ENCODE results near the gene PKMYT1. TPM values are rescaled to one million over a fixed set of nuclear protein-coding genes. Genes with fewer than 3 reads are reported as not detected.
A peak's percentile ranks its signal among the peaks of the same experiment; 100 is the strongest.

Gene PKMYT1
- total and polyA plus RNA-seq, 9 of the 15 experiments (the other 6 are each of a cell fraction or from before 2014, with no cell fraction given) = 8.7 to 201 (median 37.8) TPM

- TF ChIP-seq CREB5 (CRISPR knock-in tag; IDR thresholded peaks at IDR 0.05) = no peak
- TF ChIP-seq CCNT2 (IDR thresholded peaks at IDR 0.05; ENCODE audit: borderline replicate concordance, extremely low read depth, insufficient read length, low read depth, low read length) = no peak
- peak; percentile 80 for TF ChIP-seq CREB1 (IDR thresholded peaks at IDR 0.05)
- TF ChIP-seq CREB1 (CRISPR knock-in tag; IDR thresholded peaks at IDR 0.05) = peak; percentile 85
- TF ChIP-seq, protein P1, sequence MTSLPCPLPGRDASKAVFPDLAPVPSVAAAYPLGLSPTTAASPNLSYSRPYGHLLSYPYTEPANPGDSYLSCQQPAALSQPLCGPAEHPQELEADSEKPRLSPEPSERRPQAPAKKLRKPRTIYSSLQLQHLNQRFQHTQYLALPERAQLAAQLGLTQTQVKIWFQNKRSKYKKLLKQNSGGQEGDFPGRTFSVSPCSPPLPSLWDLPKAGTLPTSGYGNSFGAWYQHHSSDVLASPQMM (CRISPR knock-in tag; IDR thresholded peaks at IDR 0.05) = no peak
- no peak for TF ChIP-seq MXD1 (CRISPR knock-in tag; IDR thresholded peaks at IDR 0.05; ENCODE audit: borderline replicate concordance, poor library complexity, severe bottlenecking)
- TF ChIP-seq TCF3 (CRISPR knock-in tag; IDR thresholded peaks at IDR 0.05) = no peak
- TF ChIP-seq, protein P2, sequence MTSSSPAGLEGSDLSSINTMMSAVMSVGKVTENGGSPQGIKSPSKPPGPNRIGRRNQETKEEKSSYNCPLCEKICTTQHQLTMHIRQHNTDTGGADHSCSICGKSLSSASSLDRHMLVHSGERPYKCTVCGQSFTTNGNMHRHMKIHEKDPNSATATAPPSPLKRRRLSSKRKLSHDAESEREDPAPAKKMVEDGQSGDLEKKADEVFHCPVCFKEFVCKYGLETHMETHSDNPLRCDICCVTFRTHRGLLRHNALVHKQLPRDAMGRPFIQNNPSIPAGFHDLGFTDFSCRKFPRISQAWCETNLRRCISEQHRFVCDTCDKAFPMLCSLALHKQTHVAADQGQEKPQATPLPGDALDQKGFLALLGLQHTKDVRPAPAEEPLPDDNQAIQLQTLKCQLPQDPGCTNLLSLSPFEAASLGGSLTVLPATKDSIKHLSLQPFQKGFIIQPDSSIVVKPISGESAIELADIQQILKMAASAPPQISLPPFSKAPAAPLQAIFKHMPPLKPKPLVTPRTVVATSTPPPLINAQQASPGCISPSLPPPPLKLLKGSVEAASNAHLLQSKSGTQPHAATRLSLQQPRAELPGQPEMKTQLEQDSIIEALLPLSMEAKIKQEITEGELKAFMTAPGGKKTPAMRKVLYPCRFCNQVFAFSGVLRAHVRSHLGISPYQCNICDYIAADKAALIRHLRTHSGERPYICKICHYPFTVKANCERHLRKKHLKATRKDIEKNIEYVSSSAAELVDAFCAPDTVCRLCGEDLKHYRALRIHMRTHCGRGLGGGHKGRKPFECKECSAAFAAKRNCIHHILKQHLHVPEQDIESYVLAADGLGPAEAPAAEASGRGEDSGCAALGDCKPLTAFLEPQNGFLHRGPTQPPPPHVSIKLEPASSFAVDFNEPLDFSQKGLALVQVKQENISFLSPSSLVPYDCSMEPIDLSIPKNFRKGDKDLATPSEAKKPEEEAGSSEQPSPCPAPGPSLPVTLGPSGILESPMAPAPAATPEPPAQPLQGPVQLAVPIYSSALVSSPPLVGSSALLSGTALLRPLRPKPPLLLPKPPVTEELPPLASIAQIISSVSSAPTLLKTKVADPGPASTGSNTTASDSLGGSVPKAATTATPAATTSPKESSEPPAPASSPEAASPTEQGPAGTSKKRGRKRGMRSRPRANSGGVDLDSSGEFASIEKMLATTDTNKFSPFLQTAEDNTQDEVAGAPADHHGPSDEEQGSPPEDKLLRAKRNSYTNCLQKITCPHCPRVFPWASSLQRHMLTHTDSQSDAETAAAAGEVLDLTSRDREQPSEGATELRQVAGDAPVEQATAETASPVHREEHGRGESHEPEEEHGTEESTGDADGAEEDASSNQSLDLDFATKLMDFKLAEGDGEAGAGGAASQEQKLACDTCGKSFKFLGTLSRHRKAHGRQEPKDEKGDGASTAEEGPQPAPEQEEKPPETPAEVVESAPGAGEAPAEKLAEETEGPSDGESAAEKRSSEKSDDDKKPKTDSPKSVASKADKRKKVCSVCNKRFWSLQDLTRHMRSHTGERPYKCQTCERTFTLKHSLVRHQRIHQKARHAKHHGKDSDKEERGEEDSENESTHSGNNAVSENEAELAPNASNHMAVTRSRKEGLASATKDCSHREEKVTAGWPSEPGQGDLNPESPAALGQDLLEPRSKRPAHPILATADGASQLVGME (CRISPR knock-in tag; IDR thresholded peaks at IDR 0.05) = no peak
- no peak for TF ChIP-seq CBFB (CRISPR knock-in tag; IDR thresholded peaks at IDR 0.05)
- no peak for TF ChIP-seq HMGXB4 (CRISPR knock-in tag; IDR thresholded peaks at IDR 0.05)
- TF ChIP-seq ZNF324 (CRISPR knock-in tag; IDR thresholded peaks at IDR 0.05) = no peak
- TF ChIP-seq NFE2 (IDR thresholded peaks at IDR 0.05; ENCODE audit: low read depth) = no peak
- no peak for TF ChIP-seq ZNF184 (CRISPR knock-in tag; IDR thresholded peaks at IDR 0.05)
- TF ChIP-seq GATAD2B (IDR thresholded peaks at IDR 0.05; ENCODE audit: borderline replicate concordance) = no peak
- TF ChIP-seq ESRRB (CRISPR knock-in tag; IDR thresholded peaks at IDR 0.05; ENCODE audit: borderline replicate concordance) = no peak
Measured at GRCh38 chr16:2927010-2927646, 53.1 kb downstream of the PKMYT1 start (continued).
